GM20431 (cell line): ENCODE results near the gene RNF151.

ENCODE experiments used
- in situ Hi-C: fragments of 300-500 bp; cut with MseI, MboI; formaldehyde crosslinking; loops from one replicate; pipeline ENCODE4 v1.15.0; 2020; ENCODE audit warnings: low sequenced_read_pairs; ENCODE audit not compliant: unreplicated experiment

Gene RNF151

DNA sequence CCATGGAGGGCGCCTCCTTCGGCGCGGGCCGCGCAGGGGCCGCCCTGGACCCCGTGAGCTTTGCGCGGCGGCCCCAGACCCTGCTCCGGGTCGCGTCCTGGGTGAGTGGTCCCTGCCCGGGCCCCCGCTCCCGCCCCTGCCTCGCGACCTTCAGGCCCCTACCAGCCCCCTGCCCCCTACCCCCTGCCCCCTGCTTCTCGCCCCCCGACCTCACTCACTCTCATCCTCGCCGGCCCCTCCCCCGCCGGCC, 23.4 kb downstream of the RNF151 start:
- in situ Hi-C loops: no loop called here

DNA sequence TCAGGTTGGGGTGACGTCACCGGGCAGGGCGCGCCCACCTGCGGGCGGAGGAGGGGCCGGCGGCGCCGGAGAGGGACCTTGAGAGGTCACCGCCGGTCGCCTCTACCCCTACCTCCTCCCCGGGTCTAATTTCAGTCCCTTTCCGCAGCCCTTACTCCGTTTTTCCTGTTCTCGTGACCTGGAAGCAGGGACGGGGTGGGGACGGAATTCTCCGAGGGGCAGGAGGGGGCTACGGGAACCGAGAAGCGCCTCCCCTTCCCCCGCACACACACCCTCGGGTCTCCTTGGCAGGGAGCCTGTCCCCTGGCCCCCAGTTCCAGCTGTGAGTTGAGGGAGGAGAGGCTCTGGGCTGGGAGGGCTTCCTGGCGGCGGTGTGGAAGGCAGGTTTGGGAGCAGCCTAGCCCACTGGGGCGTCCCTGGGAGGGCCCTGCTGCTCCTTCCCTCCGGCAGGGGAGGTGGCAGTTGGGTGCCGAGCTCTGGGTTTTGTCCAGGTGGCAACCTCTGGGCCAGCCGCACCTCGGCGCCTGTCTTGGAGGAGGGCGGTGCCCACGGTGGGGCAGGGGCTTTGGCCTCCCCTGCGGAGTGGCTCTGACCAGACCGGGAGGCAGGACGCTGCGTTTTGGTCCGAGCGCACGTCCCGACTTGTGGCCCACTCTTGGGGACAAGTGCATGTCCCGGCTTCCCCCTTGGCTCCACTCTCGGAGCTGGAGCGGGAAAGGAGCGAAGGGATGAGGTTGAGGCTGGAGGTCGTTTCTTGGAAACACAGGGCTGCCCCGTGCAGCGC, 23.9 kb downstream of the RNF151 start:
- in situ Hi-C loops: no loop called here

DNA sequence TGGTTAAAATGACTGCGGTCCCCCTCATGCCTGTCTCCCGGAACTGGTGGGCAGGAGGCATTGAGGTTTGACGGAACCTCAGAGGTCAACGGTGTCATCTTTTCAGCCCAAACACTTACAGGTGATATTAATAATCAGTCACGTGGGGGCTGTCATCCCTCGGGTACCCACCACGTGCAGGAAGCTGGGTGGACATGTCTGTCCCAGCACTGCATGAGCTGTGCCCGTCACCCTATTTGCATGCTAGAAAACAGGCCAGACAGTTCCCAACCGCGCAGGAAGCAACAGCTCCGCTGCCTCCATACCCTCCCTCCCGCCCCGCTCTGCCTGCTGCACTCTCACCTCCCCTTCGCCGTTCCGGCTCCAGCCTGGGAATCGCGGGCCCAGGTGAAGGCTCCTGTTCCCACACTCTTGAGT, 24.5 kb downstream of the RNF151 start:
- in situ Hi-C loops: no loop called here

- in situ Hi-C loops: no loop called here
These were observed 24.9 kb downstream of the RNF151 start for GRCh38 chr16:1991588-1991947.

GRCh38 chr16:1991948-1992703, 25.5 kb downstream of the RNF151 start:
- in situ Hi-C loops: no loop called here

DNA sequence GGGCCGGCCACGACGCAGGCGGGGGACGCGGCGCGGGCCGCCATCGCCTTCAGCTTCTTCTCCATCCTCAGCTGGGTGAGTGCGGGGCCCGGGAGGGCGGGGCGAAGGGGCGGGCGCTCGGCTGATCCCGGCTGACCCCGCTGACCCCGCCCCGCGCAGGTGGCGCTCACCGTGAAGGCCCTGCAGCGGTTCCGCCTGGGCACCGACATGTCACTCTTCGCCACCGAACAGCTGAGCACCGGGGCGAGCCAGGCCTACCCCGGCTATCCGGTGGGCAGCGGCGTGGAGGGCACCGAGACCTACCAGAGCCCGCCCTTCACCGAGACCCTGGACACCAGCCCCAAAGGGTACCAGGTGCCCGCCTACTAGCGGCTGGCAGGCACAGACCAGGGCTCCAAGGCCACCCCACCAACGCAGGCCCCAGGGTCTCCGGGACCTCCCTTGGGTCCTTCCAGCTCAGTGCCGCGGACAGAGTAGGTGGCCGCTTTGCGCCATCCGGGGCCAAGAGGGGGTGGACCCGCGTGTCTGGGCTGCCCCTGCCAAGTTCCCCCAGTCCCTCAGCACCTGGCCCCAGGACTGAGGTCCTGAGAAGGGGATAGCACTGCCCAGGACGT, 26.2 kb downstream of the RNF151 start:
- in situ Hi-C loops: no loop called here

GRCh38 chr16:1993731-1994131, 27.1 kb downstream of the RNF151 start:
- in situ Hi-C loops: no loop called here

- in situ Hi-C loops: no loop called here
These were observed 31.1 kb downstream of the RNF151 start for GRCh38 chr16:1997494-1998359.

GRCh38 chr16:1998360-1998835, 31.7 kb downstream of the RNF151 start:
- in situ Hi-C loops: no loop called here

- in situ Hi-C loops: no loop called here
These were observed 32.5 kb downstream of the RNF151 start for GRCh38 chr16:1998852-1999801.

GRCh38 chr16:1999866-2000514, 33.3 kb downstream of the RNF151 start:
- in situ Hi-C loops: no loop called here

DNA sequence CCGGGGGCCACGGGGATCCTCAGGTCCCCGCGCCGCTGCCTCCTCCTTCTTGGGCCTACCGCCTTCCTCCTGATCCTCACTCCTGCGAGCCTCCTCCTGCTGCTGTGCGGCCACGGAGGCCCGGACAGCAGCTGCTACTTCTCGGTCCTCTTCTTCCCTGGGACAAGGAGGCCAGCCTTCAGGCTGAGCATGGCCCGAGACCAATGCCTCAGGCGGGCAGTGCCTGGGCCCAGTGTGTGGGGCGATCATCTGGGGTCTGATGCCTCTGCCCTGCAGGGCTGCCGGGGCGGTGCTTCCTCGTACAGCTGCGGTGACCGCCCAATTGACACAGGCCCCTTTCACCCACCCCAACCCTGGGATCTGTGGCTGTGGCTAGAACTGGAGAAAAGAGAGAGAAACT, 34.4 kb downstream of the RNF151 start:
- in situ Hi-C loops: no loop called here

- in situ Hi-C loops: no loop called here
These were observed 35.0 kb downstream of the RNF151 start for GRCh38 chr16:2001456-2002355.

GRCh38 chr16:2002406-2003230, 36.0 kb downstream of the RNF151 start:
- in situ Hi-C loops: no loop called here

DNA sequence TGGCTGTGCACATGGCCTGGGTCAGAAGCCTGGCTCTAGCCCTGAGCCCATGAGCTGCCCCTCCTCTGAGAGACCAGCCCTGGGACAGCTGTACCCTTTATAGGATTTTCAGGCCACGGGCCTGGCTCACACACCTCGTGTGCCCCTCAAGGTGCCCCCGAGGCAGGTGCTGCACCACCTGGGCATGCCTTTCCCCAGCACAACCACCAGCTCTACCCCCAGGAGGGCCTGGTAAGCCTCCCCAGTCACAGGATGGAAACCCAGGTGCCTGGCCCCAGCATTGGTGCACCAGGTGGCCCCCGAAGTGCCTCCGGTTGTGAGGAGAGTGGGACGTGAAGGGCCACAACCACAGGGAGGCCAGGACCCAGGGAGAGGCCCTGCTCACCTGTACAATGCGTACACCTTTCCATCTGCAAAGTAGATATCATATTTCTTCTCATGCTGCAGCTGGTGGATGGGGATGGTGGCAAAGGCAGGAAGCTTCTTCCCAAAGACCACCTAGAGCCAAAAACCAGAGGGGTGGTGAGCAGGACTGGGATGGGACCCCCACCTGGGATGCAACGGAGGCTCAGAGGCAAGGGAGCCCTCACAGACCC, 36.7 kb downstream of the RNF151 start:
- in situ Hi-C loops: no loop called here

- in situ Hi-C loops: no loop called here
These were observed 37.4 kb downstream of the RNF151 start for GRCh38 chr16:2003827-2004641.
